ENCODE results near the gene NEU2. TPM values are rescaled to one million over a fixed set of nuclear protein-coding genes. Genes with fewer than 3 reads are reported as not detected.

Gene NEU2
- total RNA-seq, 1 experiment from 2014 or later: not detected

DNA sequence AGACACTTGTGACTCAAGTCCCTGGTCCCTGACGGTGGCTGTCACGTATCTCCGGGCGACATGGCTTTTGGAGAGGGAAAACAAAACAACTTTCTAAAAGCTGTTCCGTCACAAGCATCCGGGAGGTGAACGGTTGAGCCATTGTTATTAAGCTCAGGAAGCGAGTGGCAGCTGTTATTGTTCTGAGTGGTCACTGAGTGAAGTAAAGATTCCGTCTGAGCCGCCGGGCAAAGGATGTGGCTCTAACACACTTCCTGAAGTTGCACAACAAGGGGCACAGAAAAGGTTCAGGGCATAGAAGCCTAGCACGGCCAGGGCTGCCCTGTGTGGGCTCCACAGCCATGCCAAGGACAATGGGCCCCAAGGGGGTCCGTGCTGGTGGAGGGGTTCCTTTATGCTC is 52.0 kb downstream of the NEU2 start:
- no peak overlapping the region for H3K27ac ChIP-seq (ENCODE audit: low read depth, low read length)
- no peak overlapping the region for H3K9ac ChIP-seq (ENCODE audit: low read length)
- POLR2A ChIA-PET: no interaction called here
- no peaks in the 10 kb centered on the region for H3K36me3 ChIP-seq (ENCODE audit: control insufficient read depth in 1 of 2, insufficient read depth in 2 of 2, low read length in 2 of 2)
- H3K27me3 ChIP-seq (ENCODE audit: insufficient read depth, low read length): no peaks in the 10 kb centered on the region
- no peaks in the 10 kb centered on the region for H3K9me3 ChIP-seq (ENCODE audit: control insufficient read depth in 1 of 2, insufficient read depth in 1 of 2, low read depth in 1 of 2, low read length in 2 of 2)
- H3K4me3 ChIP-seq (replicated peaks in 1 of 2; ENCODE audit: low read depth in 1 of 2, low read length in 2 of 2): no peak overlapping the region
- no TSS peak for BruUV-seq (replicated peaks)
- no peak overlapping the region for H2AFZ ChIP-seq (ENCODE audit: low read depth, low read length, poor library complexity, severe bottlenecking)
- H3K9me2 ChIP-seq (ENCODE audit: insufficient read depth): no peaks in the 10 kb centered on the region
- no peak for TF ChIP-seq EGR1 (IDR thresholded peaks at IDR 0.05; ENCODE audit: low read depth)
- H3K4me2 ChIP-seq (ENCODE audit: low read length): no peak overlapping the region
- ATAC-seq (no peak), DNase-seq (ENCODE audit: low read depth, low spot score) (no peak)
- intact Hi-C loops (cut with micrococcal nuclease): no loop called here
- H4K20me1 ChIP-seq (ENCODE audit: insufficient read depth): no peaks in the 10 kb centered on the region
- no peaks in the 10 kb centered on the region for H3K4me1 ChIP-seq (ENCODE audit: control insufficient read depth in 1 of 2, insufficient read depth in 2 of 2, low read length in 2 of 2)
- CTCF ChIA-PET: no interaction called here
- H3K79me2 ChIP-seq (ENCODE audit: insufficient read depth, low read length): no peaks in the 10 kb centered on the region
- RAD21 ChIA-PET (ENCODE audit: low non-redundant PET in 1 of 2, low total read pairs in 2 of 2, uncharacterized antibody in 2 of 2, unreplicated experiment in 2 of 2): no interaction called here

Other genes starting within 250 kb of the NEU2 start
- 14.0 TPM for gene SNORC, start 162.4 kb upstream of the NEU2 start, total RNA-seq (2021; ENCODE audit: unreplicated experiment)
- 12.6 TPM for gene NGEF, start 19.4 kb upstream of the NEU2 start, total RNA-seq (2021; ENCODE audit: unreplicated experiment)
- gene INPP5D, start 27.7 kb downstream of the NEU2 start, total RNA-seq (2021; ENCODE audit: unreplicated experiment): 1.8 TPM
- gene ATG16L1, start 219.0 kb downstream of the NEU2 start, total RNA-seq (2021; ENCODE audit: unreplicated experiment): 43.4 TPM

Measured in HCT116 (cell line).